ENCODE data around the gene PSORS1C1.

The PSORS1C1 gene

GRCh38 chr6:31128093-31128676 lies 13.6 kb downstream of the PSORS1C1 start:
- peak; percentile 79 for DNase-seq

GRCh38 chr6:31129130-31129529 lies 14.5 kb downstream of the PSORS1C1 start:
- DNase-seq: no peak

DNA sequence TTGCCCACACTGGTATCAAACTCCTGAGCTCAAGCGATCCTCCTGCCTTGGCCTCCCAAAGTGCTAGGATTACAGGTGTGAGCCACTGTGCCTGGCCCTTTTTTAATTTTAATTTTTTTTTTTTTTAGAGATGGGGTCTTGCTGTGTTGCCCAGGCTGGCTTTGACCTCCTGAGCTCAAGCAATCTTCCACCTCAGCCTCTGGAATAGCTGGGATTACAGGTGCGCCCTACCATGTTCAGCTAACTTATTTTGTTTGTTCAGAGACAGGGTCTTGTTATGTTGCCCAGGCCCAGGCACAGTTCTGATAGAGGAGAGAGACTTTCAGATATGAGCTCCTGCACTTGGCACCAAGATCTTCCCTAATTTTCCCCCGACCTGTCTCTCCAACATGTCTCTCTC lies 16.2 kb downstream of the PSORS1C1 start:
- DNase-seq: no peak

GRCh38 chr6:31131595-31131994 lies 17.0 kb downstream of the PSORS1C1 start:
- no peak for DNase-seq

DNA sequence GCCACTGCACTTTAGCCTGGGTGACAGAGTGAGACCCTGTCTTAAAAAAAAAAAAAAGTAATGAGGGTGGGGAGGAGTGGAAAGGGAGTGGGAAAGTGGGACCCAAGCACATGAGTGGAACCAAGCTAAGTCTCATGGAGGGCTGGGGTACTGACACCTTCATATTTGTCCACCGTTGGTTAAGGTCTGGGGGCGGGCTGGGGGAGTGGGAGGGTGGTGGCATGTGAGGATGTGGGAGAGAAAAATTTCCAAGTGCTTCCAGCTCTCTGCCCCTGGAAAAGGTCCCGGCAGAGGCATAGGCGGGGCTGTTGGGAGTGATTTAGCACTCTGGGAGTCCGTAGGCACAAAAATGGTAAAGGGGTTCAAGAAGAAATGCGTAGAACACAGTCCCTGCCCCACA lies 18.2 kb downstream of the PSORS1C1 start:
- DNase-seq: no peak

GRCh38 chr6:31135710-31136109 lies 21.1 kb downstream of the PSORS1C1 start:
- DNase-seq: no peak

GRCh38 chr6:31138982-31139381 lies 24.4 kb downstream of the PSORS1C1 start, which contains the start of gene PSORS1C2:
PSORS1C2 (minus strand) TSS chr6:31139066; CDS start chr6:31139026, 40 bp downstream.
- no peak for DNase-seq

DNA sequence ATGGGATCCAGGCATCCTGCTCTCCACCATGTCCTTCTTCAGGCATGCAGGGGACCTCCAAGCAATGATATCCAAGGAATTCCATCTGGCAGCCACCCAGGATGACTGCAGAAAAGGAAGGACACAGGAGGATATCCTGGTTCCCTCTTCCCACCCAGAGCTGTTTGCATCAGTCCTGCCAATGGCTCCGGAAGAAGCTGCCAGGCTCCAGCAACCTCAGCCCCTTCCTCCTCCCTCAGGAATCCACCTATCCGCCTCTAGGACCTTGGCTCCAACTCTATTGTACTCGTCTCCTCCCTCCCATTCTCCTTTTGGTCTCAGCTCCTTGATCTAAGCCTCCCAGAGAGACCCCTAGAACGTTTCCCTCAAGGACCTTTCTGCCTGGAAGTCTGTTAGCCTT lies 25.0 kb downstream of the PSORS1C1 start:
- DNase-seq: no peak

DNA sequence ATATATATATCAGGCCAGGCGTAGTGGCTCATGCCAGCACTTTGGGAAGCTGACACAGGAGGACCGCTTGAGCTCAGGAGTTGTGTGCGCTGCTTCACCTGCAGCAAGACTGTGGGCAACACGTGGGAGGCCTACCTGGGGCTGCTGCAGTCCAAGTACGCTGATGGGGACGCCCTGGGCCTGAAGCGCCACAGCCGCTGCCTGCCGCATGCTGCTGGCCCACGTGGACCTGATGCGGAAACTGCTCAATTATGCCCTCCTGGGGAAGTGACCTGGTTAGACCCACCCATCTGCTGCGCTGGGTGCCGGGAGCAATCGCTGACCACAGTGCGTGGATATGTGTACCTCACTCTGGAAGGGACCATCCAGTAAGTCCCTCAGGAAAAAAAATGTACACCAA lies 26.0 kb downstream of the PSORS1C1 start:
- no peak for DNase-seq

DNA sequence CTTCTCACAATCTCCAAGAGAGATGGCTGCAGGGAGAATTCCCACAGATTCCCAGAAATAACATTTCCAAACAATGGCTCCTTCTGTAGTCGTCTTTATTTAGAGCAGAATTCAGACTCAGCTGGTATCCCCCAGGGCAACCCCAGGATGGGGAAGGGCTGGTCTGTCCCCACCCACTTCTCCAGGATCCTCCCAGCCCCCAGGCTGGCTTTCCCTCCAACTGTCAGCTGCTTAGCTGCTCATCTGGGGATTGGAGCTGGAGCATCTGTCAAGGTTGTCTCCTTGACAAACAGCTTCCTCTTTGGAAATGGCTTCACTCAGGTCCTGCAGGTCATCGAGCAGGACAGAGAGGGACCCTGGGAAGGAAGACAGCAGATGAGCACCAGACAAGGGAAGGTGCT lies 27.8 kb downstream of the PSORS1C1 start:
- no peak for DNase-seq

DNA sequence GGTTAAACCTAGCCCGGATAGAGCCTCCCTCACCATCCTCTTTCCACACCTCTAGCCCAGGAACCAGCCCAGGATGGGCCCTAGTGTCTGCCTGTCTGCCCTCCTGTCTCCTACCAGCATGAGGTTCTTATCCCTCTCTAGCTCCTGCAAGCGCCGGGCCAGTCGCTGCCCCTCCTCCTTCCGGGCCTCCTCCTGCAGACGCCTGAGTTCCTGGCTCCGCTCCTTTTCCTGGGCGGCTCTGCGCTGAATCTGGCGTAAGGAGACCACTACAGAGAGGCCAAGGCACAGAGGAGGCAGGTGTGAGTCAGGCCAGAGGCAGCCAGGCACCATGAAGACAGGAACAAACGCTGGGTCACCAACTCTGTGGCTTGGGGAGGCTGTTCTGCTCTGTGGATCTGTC lies 28.5 kb downstream of the PSORS1C1 start:
- DNase-seq: no peak

GRCh38 chr6:31144296-31144969 lies 29.8 kb downstream of the PSORS1C1 start:
- no peak for DNase-seq

DNA sequence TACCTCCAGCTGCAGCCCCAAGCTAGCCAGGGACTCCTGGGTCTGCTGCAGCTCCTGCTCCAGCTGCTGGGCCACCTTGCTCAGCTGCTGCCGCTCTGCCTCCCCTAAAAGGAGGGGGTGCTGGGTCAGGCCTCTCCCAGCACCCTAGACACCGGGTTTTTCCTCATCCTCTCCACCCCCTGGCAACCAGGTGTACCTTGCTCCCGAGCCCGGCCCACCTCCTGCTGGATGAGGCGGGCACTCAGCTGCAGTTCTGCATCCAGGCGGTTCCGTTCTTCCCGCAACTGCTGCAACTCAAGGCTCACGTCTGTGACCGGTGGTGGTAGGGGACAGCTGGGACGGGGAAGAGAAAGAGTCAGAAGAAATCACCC lies 30.4 kb downstream of the PSORS1C1 start:
- no peak for DNase-seq

DNA sequence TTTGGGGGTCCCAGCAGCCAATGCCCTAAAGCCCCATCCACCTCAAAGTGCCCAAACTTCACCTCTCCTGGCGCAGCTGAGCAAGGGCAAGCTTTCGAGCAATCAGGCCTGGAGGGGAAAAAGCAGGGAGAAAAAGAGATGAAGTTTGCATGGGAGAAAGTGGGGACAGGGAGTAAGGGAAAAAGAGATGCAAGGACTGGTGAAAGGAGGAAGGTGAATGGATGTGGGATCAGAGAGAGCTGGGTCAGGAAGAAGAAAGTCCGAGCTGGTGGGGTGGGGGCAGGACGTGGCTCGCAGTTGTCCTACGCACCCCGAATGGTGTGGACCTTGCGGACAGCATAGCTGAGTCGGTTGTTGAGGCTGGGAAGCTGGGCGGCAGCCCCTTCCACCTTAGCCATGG lies 30.8 kb downstream of the PSORS1C1 start:
- DNase-seq: no peak

DNA sequence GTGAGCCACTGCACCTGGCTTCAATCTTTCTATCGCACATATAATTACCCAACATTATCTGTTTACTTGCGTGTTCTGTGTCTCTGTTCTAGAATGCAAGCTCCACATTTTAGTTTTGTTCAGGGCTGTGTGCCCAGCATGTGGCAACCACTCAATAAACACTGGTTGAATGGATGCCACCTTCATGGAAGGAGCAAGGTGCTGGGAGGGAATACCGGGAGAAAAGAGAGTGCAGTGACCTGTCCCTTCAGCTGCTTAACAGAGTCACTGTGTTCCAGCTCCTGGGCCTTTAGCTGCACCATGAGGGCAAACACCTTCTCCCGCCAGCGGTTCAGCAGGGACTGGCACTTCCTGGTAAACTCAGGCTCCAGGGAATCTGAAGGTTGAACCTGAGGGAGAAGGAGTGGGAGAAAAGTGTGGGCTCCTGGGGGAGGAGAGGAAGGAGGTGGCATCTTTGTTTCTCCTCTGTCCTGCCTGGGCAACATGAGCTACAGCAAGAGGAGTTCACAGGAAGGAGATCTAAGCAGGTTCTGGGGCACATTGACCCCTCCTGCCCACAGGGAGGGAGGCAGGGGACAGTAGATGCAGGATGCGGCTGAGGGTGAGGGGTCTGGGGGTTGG lies 35.3 kb downstream of the PSORS1C1 start:
- DNase-seq: no peak

GRCh38 chr6:31152781-31153180 lies 38.2 kb downstream of the PSORS1C1 start:
- no peak for DNase-seq

GRCh38 chr6:31154436-31154835 lies 39.8 kb downstream of the PSORS1C1 start:
- DNase-seq: no peak

DNA sequence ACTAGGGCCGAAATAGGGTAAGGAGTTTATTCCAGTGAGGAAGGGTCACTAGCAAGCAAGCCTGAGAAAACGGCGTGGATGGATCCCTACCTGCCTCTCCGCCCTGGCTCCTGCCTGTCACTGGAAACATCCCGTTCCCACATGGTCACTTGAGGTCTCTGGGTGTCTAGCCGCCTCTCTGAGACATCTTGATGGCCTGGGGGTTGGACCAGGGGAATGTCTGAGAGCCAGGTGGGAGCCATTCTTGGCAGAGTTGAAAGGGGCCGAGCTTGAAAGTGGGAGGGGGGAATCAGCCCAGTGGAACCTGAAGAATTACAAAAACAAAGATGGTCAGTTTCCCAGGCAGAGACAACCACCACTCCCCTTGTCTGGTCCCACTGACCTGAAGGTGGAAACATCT lies 42.0 kb downstream of the PSORS1C1 start:
- DNase-seq: no peak

DNA sequence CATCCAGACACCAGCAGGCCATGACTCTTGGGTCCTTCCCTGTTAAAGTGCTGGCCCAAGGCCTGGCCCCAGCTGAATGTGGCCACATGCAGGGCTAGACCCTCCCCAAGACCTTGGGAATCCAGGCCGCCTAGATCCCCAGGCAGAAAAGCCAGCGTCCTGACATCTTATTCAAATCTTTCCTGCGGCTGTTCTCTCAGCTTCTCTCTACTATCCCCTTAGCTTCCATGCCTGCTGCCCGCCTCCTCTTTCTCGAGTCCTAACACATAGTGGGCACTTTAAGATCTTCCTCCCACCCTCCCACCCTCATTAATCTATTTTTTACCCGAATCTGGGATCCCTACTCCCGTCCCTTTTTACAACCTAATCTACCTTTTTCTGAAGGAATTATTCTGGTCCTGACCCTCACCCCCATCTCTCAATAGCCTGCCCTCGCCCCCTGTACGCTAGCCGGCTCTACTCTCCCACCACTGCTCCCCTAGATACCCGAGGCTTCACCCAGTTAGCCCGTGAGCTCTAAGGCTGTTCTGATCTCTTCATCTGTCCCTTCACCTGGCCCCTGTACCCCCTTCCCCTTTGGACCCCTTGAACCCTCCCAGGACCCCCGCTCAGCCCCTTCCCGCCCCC lies 43.0 kb downstream of the PSORS1C1 start, which contains the start of gene CCHCR1:
CCHCR1 (minus strand) TSS at position 290 of the 627 bp plus-strand sequence; CDS start at position 88, 202 bp downstream.
- no peak for DNase-seq

DNA sequence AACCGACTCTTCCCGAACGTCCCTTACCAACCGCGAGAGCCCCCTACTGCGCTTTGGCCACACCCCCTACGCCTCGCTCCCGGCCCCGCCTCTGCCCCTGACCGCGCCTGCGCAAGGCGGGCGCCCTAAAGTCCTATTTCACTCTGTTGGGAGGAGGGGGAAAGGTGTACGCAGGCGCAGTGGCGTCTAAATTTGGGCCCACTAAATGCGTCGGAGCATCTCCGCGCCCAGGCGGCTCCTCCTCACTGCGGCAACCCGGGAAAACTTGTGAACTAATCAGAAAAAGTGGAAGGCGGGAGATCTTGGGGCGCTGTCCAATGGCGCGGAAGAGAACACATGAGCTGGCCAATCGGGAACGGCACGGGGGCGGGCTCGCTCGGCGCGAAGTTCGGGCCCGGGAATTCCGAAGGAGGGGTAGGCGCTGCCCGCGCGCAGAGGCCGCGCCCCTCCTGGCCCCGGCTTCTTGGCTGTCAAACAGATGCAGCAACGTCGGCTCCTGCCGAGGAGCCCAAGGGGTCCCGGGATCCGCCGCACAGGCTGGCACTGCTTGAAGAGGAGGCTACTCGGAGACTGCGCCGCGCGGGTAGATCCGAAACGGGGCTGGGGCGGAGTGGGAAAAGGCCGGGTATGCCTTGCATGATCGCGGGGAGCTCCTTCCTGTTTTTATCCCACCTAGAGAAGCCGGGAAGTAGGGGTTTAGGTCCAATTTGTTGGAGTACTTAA lies 43.7 kb downstream of the PSORS1C1 start, which contains the start of gene TCF19:
TCF19 (plus strand) TSS at position 450 of the 723 bp plus-strand sequence. CDS start 881 bp downstream, outside the sequence.
- peak; percentile 99 for DNase-seq

DNA sequence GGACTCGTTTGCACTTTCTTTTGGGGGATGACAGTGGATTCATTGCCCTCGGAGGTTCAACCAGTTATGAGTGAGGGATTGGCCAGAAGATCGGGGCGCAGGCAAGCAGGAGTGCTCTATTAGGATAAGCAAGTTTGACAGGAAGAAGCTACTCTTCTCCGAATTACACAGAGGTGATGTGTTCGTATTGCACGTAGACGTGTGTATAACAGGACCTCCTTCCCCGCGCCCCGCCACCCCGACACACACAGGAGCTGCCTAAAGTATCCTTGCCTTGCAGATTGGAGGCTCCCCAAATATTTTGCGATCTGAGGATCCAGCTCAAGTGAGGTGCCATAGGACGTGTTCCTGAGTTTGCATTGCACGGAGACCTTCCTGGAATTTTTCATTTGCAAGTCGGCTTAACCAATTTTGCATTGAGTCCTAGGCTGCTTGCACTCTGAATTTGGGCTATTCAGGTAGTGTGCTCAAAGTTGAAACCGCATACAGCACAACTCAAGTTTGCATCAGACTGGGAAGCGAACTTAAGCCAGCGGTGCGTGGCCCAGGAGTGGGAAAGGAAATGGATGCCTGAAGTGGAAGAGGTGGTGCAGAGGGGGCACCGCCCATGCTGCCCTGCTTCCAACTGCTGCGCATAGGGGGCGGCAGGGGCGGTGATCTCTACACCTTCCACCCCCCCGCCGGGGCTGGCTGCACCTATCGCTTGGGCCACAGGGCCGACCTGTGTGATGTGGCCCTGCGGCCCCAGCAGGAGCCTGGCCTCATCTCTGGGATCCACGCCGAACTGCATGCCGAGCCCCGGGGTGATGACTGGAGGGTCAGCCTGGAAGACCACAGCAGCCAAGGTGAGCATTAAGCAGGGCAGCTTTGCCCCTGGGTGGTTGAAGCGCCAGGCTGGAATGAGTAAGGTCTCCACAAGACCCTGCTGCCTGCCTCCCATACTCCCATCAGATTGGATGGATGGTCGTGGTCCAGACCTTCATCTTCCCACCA lies 44.6 kb downstream of the PSORS1C1 start:
- peak; percentile 50 for DNase-seq
